GM18511 (cell line): Measurements from ENCODE around the gene EPN1.

Source experiments
- ATAC-seq: cut with Tn5 transposase; IDR thresholded peaks from one replicate; pipeline ENCODE4 v1.9.1; 2021; ENCODE audit warnings: mild to moderate bottlenecking, moderate library complexity; ENCODE audit not compliant: unreplicated experiment

The EPN1 gene

DNA sequence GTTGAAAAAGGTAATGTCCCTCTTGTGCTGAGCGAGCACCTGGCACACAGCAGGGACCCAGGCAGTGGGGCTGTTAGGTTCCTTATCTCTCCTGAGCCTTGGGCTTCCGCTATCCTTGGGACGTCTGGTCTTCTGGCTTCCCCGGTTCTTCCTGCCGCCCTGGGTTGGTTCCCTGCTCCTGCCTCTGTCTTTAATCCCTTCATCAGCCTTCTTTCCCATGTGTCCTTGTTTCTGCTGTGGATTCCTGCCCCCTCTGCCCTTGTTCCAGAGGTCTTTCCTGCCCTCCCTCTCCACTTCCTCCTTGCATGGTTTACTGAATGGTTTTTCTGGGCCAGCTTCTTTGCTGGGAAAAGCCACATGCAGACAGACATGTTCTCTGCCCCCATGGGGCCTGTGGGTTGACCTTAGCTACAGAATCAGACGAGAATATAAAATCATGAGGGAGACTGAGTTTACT, 2.6 kb downstream of the EPN1 start:
- ATAC-seq = no peak

DNA sequence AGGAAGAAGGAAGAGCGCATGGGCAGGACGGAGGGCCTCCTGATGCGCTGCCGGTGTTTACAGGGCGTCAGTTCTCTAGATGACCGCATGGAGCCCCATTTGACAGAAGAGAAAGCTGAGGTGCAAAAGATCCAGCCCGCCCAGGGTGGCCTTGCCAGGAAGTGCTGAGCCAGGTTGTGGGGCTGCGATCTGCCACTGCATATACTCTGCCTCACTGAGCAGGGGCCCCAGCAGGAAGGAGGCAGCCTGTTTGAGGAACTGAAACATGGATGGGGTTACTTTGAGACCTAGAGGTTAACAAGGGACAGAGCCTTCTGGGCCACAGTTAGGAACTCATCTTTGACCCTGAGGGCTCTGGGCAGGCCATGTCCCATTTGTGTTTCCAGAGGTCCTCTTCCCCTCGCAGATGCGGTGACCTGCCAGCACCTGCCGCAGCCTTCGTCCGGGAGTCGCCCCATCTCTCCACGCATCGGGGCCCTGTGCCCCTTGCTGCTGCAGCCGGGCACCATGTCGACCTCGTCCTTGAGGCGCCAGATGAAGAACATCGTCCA, 3.2 kb downstream of the EPN1 start:
- peak; percentile 78 for ATAC-seq

DNA sequence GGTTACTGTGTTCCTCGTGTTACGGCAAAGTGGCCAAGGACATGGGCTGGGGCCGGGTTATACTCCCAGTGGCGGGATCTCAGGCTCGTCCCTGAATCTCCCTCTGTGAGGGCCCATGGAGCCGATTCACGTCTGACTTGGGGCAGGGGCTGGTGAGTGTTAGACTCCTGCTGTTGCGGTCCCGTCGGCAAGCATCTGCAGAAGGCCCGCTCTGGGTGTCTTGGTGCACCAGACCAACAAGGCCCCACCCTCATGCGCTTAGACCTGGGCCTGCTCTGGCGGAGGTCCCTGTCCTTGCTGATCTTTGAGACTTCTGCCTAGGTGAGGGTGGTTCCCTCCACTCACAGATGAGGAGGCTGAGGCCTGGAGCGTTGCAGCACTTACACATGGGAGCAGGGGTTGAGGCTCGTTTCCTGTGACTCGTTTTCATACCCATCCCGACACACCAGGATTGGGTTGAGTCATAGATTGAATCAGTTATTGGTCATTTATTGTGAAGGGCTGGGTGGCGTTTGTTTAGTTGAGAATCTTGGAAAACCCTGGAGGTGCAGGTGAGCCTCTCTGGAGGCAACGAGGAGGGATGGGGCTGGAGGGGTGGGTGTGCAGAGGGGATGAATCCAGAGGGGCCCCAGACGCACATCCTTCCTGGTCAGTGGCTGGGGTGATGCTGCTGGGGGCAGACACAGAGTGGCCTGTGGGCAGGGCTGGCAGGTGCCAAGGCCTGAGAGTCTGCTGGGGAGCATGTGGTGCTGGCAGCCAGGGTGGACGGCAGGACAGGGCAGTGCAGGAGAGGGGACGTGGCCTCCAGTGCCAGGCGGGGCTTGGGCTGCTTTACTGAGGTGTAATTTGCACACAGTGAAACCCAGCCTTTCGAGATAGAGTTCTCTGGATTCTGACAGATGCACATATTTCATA, 4.6 kb downstream of the EPN1 start:
- no peak for ATAC-seq

DNA sequence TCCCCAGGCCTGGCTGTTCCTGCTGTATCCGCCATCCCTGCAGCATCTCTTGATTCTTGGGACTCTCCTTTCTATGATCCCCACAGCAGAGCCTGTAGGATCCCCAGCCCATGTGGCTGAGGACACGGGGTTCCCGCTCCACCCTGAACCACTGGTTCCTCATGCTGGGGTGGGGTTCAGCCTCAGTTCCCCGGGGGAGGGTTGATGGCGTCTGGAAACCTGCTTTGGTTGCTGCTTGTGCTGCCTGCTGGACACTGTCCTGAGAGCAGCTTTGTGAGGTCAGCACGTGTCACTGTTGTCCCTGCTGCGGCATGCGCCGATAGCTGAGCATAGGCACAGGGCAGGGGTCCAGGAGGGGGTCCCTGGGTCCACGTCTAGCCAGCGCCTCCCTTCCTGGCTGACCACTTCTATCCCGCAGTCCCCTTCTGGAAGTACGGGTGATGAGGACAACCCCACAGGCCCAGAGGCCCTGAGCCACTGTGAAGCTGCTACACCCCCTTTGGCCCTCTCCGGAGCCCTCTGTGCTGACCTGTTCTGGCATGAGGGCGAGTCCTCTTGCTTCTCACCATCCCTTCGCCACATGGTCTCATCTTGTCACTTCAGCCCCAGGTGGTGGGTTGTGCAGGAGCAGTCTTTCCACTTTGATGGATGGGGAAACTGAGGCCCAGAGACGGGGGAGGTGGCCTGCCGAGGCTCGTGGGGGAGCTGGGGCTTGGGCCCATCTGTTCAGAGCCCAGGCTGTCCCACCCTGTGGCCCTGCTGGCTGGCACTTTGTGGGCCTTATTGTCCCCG, 5.5 kb downstream of the EPN1 start:
- no peak for ATAC-seq

DNA sequence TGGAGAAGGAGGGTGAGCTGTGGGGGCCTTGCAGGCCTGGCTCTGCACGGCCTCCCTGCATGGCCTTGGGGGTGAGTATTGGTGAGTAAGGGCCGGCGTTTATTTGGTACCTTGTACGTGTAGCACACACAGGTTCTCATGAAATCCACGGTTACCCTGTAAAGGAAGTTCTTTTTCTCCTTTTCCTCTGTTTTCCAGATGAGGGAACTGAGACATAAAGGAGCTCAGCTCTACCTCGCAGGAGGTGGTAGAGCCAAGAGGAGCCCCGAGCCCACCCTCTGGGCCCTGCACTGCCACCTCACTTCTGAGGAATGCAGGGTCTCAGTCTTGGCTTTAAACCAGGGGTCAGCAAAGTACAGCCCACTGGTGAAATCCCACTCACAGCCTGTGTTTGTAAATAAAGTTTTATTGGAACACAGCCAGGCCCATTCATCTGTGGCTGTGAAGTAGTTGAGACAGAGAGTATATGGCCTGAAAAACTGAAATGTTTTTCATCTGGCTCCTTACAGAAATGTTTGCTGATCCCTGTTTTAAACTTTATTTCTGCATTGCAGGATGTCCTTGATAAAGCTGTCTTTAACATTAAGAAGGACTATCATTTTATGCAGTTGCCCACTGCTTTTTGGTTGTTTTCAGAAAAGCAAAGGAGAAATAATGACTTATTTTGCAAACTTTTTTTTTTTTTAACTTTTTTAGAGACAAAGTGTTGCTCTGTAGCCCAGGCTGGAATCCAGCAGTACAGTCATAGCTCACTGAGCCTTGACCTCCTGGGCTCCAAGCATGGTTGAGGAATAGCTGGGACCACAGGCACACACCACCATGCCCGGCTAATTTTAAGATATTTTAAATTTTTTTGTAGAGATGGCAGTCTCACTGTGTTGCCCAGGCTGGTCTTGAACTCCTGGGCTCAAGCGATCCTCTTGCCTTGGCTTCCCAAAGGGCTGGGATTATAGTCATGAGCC, 6.4 kb downstream of the EPN1 start:
- ATAC-seq = no peak

DNA sequence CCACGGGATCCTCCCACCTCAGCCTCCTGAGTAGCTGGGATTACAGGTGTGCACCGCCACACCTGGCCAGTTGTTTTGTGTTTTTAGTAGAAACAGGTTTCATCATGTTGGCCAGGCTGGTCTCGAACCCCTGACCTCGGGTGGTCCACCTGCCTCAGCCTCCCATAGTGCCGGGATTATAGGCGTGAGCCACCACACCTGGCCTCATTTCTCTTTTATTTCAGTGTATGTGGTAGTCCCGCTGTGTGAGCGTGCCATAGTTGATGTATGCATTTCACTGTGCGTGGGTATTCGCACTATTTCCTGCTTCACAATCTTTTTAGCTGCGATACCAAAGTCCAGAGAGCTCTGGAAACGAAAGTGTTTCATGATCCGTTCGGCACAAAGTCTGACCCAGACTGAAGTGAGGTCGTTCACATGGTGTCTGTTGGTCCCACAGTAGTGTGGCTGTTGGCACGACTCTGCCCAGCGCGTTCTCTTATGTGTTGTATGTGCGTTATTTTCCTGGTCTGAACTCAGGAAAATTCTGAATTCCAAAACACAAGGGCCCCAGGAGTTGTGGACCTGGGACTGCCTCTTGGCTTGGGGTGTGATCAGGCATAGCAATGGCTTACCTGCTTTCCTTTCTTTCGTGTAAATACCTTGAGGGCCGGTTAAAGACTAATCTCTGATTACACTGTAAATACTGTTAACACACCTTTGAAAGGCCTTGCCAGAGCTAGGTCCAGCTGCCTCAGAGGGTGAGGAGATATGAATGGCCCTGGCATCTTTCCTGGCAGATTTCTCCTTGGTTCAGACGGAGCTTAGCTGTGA, 8.6 kb downstream of the EPN1 start:
- no peak for ATAC-seq

DNA sequence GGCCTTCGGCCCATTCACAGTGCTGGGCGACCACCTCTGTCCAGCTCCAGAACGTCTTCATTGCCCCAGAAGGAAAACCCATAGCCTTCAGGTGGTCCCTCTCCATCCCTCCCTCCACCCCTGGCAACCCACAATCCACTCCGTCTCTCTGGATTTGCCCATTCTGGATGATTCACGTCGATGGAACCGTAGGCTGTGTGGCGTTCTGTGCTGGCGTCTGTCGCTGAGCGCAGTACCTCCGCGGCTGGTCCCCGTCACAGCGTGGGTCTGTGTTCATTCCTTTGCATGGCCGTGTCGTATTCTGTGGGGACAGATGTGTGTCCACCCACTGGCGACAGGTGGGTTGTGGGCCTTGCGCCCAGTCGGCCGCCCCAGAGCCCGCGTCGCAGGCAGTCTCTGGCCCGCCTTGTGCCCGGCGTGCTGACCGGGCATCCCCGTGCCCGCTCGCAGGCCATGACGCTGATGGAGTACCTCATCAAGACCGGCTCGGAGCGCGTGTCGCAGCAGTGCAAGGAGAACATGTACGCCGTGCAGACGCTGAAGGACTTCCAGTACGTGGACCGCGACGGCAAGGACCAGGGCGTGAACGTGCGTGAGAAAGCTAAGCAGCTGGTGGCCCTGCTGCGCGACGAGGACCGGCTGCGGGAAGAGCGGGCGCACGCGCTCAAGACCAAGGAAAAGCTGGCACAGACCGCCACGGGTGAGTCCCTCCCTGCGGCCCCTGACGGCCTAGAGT, 10.1 kb downstream of the EPN1 start:
- ATAC-seq = no peak

DNA sequence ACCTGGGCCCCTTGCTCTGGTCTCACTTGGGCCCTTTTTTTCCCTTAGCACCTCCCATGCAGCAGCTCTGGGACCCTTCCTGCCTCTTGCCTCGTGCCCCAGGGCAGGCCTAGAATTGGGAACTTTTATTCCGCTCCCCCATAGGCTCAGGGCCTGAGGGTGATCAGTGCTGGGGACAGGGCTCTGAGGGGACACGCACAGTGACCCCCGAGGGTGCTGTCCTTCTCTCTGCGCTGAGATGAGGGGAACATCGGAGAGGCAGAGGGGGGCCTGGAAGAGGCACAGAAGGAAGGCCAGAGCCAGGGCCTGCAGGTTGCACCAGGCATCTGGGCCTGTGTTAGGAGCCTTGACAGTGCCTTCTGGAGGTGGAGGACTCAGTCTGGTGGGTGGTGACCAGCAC, 10.8 kb downstream of the EPN1 start:
- ATAC-seq = no peak

DNA sequence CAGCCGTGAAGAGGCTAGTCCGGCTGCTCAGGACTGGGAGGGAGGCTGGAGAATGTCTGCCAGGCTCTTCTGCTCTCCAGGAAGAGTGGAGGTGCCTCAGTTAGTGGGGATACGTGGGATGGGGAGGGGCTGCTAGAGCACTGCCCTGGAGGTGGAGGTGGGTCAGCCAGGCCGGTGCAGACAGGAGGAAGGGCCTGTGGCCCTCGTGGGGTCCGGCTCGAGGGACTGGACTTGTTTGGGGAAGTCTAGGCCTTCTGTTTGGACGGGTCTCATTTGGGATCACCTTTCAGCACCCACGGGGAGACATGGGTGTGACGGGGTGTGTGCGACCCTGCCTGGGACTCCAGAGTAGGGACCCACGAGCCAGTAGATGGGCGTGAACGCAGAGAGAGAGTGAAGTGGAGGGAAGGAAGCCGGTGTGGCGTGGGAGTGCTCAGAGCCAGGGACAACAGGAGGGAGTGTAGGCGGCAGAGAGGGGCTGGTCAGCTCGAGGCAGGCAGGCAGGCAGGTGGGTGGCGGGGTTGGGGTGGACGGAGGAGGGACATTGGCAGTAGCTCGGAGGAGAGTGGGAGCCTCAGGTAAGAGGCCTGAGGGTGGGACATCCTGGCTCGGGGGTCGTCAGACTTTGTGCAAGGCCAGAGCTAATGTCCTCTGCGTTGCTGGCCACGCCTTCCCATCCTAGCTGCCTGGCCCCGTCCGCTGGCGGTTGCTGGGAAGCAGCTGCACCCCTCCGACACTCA, 11.5 kb downstream of the EPN1 start:
- no peak for ATAC-seq

DNA sequence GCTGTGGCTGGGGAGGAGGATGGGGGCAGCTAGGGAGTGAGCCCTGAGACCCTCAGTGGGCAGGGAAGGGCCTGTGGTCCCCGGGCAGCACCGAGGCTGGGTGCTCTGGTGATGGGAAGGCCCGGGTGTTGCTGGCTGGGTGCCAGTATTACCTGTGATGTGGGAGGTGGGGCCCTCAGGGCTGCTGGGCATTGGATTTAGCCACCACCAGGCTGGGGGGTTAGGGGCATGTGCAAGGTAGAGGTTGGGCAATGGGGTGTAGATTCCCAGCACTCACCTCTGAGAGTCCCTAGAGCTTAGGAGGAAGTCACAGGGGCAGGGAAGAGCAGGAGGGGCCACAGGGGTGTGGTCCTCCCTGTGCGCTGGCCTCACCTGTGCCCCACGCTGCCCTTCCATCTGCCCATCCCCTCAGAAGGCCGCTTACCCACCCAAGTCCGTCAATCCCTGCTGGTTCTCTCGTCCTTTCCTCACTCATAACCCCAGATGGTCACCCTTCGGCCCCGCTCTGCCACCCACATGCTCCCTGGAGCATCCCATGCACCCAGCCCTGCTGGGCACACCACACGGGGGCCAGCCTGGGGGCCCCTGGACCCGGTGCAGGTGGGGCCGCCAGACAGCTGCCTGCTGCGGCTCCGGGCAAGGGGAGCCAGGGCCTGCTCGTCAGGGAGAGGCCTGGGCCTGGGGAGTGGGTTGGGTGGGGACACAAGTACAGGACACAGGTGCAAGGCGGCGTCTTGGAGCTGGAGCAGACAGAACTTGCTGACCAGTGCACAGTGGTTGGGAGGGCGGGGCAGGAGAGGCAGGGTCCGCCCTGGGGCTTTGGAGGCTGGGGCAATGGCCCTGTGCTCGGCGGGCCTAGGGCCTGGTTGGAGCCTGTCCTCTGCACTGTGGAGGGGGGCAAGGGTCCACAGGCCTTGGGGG, 12.5 kb downstream of the EPN1 start:
- no peak for ATAC-seq

DNA sequence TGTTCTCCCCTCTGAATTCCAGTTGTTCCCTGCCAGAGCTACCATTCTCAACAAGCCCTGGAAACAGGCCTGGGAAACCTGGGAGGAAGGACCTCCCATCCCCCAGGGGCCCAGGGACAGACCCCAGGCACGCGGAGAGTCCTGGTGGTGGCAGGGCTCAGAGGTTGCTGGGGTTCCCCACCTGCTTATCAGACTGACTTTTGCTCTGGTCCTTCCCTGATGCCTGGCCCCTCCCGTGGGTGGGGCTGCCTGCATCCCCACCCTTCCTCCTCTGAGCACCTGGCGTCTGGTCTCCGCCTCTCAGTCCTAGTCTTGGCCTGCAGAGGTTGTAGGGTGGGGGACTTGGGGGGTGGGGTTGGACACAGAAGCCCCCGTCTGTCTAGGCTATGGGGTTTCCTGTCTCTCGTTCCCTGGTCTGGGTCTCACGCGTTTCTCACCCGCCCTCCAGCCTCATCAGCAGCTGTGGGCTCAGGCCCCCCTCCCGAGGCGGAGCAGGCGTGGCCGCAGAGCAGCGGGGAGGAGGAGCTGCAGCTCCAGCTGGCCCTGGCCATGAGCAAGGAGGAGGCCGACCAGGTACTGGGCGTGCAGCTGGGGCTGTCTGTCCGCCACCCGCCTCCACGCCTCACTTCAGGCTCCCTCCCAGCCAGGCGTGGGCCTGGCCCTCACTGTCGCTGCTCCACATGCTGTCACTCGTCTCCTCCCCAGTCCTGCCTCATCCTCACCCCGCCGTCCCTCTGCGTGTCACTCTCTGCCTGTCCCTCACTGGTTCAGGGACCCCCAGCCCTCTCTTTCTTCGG, 13.6 kb downstream of the EPN1 start:
- no peak for ATAC-seq

DNA sequence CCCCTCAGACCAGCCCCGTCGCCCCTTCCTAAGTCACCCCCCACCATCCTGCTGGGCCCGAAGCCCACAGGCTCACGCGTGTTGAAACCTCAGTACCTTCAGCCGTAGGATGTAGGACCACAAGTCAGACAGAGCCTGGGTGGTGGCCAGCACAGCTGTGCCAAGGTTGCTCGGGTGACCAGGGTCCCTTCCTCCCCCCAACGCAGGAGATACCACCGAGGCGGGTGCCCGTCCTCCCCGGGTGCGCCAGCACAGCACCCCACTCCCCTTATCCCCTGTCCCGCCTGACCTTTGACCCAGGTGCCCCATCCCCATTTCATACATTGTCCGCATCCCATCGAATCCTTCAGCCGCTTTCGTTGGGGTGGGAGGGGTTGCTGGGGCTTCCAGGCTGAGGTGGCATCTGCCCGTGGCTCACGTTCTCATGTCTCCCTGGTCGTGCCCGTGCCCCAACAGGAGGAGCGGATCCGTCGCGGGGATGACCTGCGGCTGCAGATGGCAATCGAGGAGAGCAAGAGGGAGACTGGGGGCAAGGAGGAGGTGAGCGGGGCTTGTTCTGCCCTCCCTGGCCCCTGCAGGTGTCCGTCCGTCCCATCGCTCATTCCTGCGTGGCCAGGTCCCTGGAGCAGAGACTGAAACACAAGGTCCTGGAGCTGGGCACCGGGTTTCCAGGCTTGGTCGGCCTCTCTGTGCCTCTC, 14.5 kb downstream of the EPN1 start:
- no peak for ATAC-seq

DNA sequence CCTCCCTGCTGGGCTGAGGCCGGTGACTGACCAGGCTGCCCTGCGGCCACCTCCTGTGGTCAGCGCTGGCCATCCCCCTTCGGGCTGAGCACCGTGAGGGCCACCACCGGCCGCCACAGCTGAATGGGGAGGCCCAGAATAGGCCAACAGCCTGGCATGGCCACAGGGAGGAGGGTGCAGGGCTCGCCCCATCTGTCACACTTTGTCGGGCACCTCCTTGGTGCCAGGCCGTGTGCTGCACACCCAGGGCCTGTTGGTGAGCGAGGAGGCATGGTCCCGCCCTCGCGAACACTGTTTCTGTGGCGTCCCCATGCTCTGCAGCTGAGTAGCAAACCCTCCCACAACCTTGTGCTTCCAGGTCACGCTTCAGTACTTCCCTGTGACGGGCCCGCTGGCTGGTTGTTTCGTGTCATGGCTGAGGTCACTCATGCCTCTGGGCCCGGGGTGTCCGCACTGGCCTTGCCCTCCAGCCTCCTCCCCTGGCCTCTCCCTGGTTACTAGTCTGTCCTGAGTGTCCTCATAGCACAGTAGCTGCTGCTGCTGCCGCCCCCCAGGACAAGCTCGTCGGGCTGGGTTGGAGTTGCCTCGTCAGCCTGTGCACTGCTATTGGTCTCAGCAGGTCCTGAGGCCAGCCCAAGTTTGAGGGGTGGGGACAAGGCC, 15.2 kb downstream of the EPN1 start:
- ATAC-seq = no peak

DNA sequence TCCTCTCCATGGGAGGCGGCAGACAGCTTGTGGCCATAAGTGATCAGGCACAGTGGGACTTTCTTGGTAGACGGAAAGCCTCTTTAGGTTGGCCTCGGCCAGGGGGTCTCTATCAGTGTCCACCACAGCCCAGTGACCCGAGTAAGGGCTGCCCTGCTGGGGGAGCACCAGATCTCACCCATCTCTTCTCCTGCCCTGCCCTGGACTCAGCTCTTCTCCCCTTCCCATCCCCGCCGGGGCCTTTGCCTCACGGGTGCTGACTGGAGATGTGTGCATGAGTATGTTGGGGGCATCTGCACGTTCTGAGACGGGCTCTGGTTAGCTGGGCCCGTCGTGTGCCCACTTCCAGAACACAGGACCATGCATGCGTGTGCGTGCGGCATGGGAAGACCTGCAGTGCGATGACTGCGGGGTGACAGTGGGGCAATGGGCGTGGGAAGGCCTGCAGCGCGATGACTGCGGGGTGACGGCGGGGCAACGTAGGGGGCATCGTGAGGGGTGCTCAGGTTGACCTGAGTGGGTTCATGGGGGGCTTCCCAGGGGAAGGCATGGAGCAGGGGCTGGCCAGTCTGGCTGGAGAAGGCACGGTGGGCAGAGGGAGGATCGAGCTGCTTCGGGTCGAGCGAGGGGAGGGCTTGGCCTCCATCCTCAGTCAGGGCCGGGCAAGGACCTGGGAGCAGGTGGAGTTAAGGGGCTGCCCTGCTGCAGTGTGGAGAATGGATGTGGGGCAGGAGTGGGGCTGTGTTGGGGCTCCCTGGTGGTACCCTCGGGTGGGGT, 15.9 kb downstream of the EPN1 start:
- ATAC-seq = no peak
